ENCODE measurements around the gene EIF5A.

EIF5A gene

GRCh38 chr17:7308625-7309433, 1.4 kb downstream of the EIF5A start:
- peaks cover 39% of the 10 kb centered on the region for H3K36me3 ChIP-seq (ENCODE audit: insufficient read depth, low read length)
- H3K4me3 ChIP-seq (ENCODE audit: low read length) = peak overlapping the region; percentile 85
- H3K9ac ChIP-seq (ENCODE audit: low read depth, low read length) = peak overlapping the region; percentile 99
- H3K9me3 ChIP-seq (replicated peaks; ENCODE audit: low read length) = no peaks in the 10 kb centered on the region
- peak overlapping the region; percentile 78 for H3K4me2 ChIP-seq (ENCODE audit: low read length)
- H3K4me1 ChIP-seq (ENCODE audit: control insufficient read depth, insufficient read depth, low read length) = peaks cover 29% of the 10 kb centered on the region
- H3K27me3 ChIP-seq (ENCODE audit: control insufficient read depth, insufficient read depth, low read length) = no peaks in the 10 kb centered on the region

- no peaks in the 10 kb centered on the region for H3K9me3 ChIP-seq (replicated peaks; ENCODE audit: low read length)
- no peaks in the 10 kb centered on the region for H3K27me3 ChIP-seq (ENCODE audit: control insufficient read depth, insufficient read depth, low read length)
- peak overlapping the region; percentile 99 for H3K9ac ChIP-seq (ENCODE audit: low read depth, low read length)
- H3K36me3 ChIP-seq (ENCODE audit: insufficient read depth, low read length) = peaks cover 41% of the 10 kb centered on the region
- peak overlapping the region; percentile 78 for H3K4me2 ChIP-seq (ENCODE audit: low read length)
- peak overlapping the region; percentile 85 for H3K4me3 ChIP-seq (ENCODE audit: low read length)
- peaks cover 37% of the 10 kb centered on the region for H3K4me1 ChIP-seq (ENCODE audit: control insufficient read depth, insufficient read depth, low read length)
Observed at GRCh38 chr17:7309628-7310027, 2.2 kb downstream of the EIF5A start.

GRCh38 chr17:7311110-7311705, 3.8 kb downstream of the EIF5A start:
- Histone ChIP-seq H3K4me2 (ENCODE audit: low read length) (peak overlapping the region; percentile 78), H3K27me3 (ENCODE audit: control insufficient read depth, insufficient read depth, low read length) (no peaks in the 10 kb centered on the region), H3K9ac (ENCODE audit: low read depth, low read length) (no peak overlapping the region), H3K4me1 (ENCODE audit: control insufficient read depth, insufficient read depth, low read length) (peaks cover 44% of the 10 kb centered on the region), H3K9me3 (replicated peaks; ENCODE audit: low read length) (no peaks in the 10 kb centered on the region), H3K36me3 (ENCODE audit: insufficient read depth, low read length) (peaks cover 48% of the 10 kb centered on the region), H3K4me3 (ENCODE audit: low read length) (no peak overlapping the region)

- H3K27me3 ChIP-seq (ENCODE audit: control insufficient read depth, insufficient read depth, low read length) = no peaks in the 10 kb centered on the region
- H3K4me3 ChIP-seq (ENCODE audit: low read length) = no peak overlapping the region
- peak overlapping the region; percentile 9 for H3K4me2 ChIP-seq (ENCODE audit: low read length)
- no peak overlapping the region for H3K9ac ChIP-seq (ENCODE audit: low read depth, low read length)
- peaks cover 44% of the 10 kb centered on the region for H3K4me1 ChIP-seq (ENCODE audit: control insufficient read depth, insufficient read depth, low read length)
- peaks cover 56% of the 10 kb centered on the region for H3K36me3 ChIP-seq (ENCODE audit: insufficient read depth, low read length)
- no peaks in the 10 kb centered on the region for H3K9me3 ChIP-seq (replicated peaks; ENCODE audit: low read length)
Observed at GRCh38 chr17:7312432-7313087, 5.1 kb downstream of the EIF5A start.

- Histone ChIP-seq H3K36me3 (ENCODE audit: insufficient read depth, low read length) (peaks cover 60% of the 10 kb centered on the region), H3K4me1 (ENCODE audit: control insufficient read depth, insufficient read depth, low read length) (peaks cover 44% of the 10 kb centered on the region), H3K9me3 (replicated peaks; ENCODE audit: low read length) (no peaks in the 10 kb centered on the region), H3K4me3 (ENCODE audit: low read length) (peak overlapping the region; percentile 79), H3K27me3 (ENCODE audit: control insufficient read depth, insufficient read depth, low read length) (no peaks in the 10 kb centered on the region), H3K9ac (ENCODE audit: low read depth, low read length) (no peak overlapping the region), H3K4me2 (ENCODE audit: low read length) (peak overlapping the region; percentile 87)
Observed at GRCh38 chr17:7313088-7313889, 5.9 kb downstream of the EIF5A start.

- peak overlapping the region; percentile 79 for H3K4me3 ChIP-seq (ENCODE audit: low read length)
- H3K4me2 ChIP-seq (ENCODE audit: low read length) = peak overlapping the region; percentile 87
- peaks cover 44% of the 10 kb centered on the region for H3K4me1 ChIP-seq (ENCODE audit: control insufficient read depth, insufficient read depth, low read length)
- peak overlapping the region; percentile 92 for H3K9ac ChIP-seq (ENCODE audit: low read depth, low read length)
- H3K36me3 ChIP-seq (ENCODE audit: insufficient read depth, low read length) = peaks cover 68% of the 10 kb centered on the region
- H3K9me3 ChIP-seq (replicated peaks; ENCODE audit: low read length) = no peaks in the 10 kb centered on the region
- H3K27me3 ChIP-seq (ENCODE audit: control insufficient read depth, insufficient read depth, low read length) = no peaks in the 10 kb centered on the region
Observed at GRCh38 chr17:7313890-7314718, 6.7 kb downstream of the EIF5A start.

- H3K9me3 ChIP-seq (replicated peaks; ENCODE audit: low read length) = no peaks in the 10 kb centered on the region
- H3K4me2 ChIP-seq (ENCODE audit: low read length) = peak within 1 kb of the TSS; percentile 87
- peaks cover 35% of the 10 kb centered on the region for H3K4me1 ChIP-seq (ENCODE audit: control insufficient read depth, insufficient read depth, low read length)
- H3K9ac ChIP-seq (ENCODE audit: low read depth, low read length) = peak within 1 kb of the TSS; percentile 92
- peak within 1 kb of the TSS; percentile 79 for H3K4me3 ChIP-seq (ENCODE audit: low read length)
- H3K27me3 ChIP-seq (ENCODE audit: control insufficient read depth, insufficient read depth, low read length) = no peaks in the 10 kb centered on the region
- peaks cover 65% of the 10 kb centered on the region for H3K36me3 ChIP-seq (ENCODE audit: insufficient read depth, low read length)
Observed at GRCh38 chr17:7314719-7315569, 7.5 kb downstream of the EIF5A start, which contains the start of gene GPS2. Gene GPS2 (minus strand): TSS chr17:7315360. CDS start chr17:7315052, 308 bp downstream.

- Histone ChIP-seq H3K4me3 (ENCODE audit: low read length) (peak overlapping the region; percentile 79), H3K9me3 (replicated peaks; ENCODE audit: low read length) (no peaks in the 10 kb centered on the region), H3K9ac (ENCODE audit: low read depth, low read length) (peak overlapping the region; percentile 92), H3K4me1 (ENCODE audit: control insufficient read depth, insufficient read depth, low read length) (peaks cover 28% of the 10 kb centered on the region), H3K36me3 (ENCODE audit: insufficient read depth, low read length) (peaks cover 60% of the 10 kb centered on the region), H3K27me3 (ENCODE audit: control insufficient read depth, insufficient read depth, low read length) (no peaks in the 10 kb centered on the region), H3K4me2 (ENCODE audit: low read length) (peak overlapping the region; percentile 87)
Observed at GRCh38 chr17:7315570-7316235, 8.3 kb downstream of the EIF5A start.

- Histone ChIP-seq H3K27me3 (ENCODE audit: control insufficient read depth, insufficient read depth, low read length) (no peaks in the 10 kb centered on the region), H3K4me3 (ENCODE audit: low read length) (no peak overlapping the region), H3K9ac (ENCODE audit: low read depth, low read length) (no peak overlapping the region), H3K4me1 (ENCODE audit: control insufficient read depth, insufficient read depth, low read length) (peaks cover 26% of the 10 kb centered on the region), H3K4me2 (ENCODE audit: low read length) (no peak overlapping the region), H3K36me3 (ENCODE audit: insufficient read depth, low read length) (peaks cover 55% of the 10 kb centered on the region), H3K9me3 (replicated peaks; ENCODE audit: low read length) (no peaks in the 10 kb centered on the region)
Observed at GRCh38 chr17:7317161-7317803, 9.9 kb downstream of the EIF5A start.

Data from skeletal muscle satellite cell (primary cell).